HL-60/S4 treated with retinoic acid at 250 ng/mL for 4 days and 3 days (cell line): ENCODE results near the gene NXPH1.
"Not testable (repeated sequence)": the region's sequence is repeated elsewhere in the genome, so short reads cannot be mapped to it uniquely, and the experiment has no call there.

Experiments used
- in situ Hi-C: fragments of 300-500 bp; cut with MboI; formaldehyde crosslinking; loops from 2 replicates; pipeline ENCODE4 v1.7.0; 2022; ENCODE audit warnings: low sequenced_read_pairs

The NXPH1 gene

GRCh38 chr7:8668627-8669500 is 235.5 kb downstream of the NXPH1 start:
- in situ Hi-C loops, result no loop called here

DNA sequence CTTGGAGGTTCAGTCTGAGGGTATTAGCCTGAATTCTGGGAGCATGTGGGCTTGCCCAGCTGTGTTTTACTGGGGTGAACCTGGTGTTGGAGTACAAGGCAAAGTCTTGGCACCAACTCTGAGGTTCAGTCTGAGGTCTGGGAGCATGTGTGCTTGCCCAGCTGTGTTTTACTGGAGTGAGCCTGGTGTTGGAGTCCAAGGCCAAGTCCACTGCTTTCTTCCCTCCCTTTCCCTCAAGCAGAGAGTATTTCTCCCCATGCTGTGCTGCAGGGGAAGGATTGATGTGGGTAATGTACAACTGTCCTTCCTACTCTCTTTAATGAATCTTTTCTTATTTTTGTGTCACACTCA is 236.1 kb downstream of the NXPH1 start:
- in situ Hi-C loops, result no loop called here

DNA sequence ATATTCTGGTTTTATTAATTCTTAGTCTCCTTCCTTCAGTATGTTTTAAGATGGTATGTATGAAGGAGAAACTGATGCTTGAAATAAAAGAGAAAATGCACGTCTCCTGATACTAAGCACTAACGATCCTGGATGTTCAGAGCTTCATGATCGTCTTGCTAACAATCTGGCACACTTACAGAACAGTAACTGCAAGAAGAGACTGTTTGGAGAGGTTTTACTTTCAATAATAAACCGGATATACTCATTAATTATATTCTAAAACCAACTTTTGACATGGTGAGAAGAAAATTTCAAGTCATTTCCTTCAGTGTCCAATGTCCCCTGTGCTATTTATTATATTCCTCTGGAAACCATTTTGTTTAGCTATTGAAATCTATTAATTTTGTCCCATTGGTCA is 251.0 kb downstream of the NXPH1 start:
- in situ Hi-C loops, result no loop called here

DNA sequence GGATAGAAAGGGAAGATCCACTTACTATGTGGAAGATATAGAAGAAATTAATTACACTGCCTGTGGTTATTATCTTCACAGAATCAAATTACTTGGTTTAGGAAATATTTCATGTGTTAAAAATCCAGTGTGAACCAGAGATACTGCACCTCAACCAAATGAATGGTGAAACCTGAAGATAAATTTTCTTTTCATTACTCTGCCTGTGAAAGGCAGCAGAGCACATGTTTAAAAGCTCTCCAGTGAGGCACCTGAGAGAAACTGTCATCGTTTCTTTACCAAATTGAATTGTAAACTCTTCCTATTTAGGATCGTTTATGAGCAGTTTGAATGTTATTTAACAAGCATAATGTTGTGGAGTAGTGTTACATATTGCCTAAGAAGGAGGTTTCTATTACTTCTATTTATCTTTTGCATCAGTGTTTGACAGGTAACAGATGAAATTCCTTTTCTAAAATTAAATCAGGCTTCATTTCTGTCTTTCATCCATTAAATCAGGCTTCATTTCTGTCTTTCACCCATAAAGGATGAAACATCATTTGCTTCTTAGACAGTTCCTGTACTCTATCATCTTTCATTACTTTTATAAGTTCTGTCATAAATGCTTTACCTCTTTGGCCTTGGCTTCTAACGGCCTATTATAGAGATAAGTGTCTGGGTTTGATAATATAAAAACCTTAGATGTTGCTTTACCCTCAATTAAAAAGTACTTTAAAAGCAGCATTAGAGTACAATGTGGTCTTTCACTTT is 266.6 kb downstream of the NXPH1 start:
- in situ Hi-C loops, result no loop called here

GRCh38 chr7:8702807-8703206 is 269.4 kb downstream of the NXPH1 start:
- in situ Hi-C loops, result no loop called here

DNA sequence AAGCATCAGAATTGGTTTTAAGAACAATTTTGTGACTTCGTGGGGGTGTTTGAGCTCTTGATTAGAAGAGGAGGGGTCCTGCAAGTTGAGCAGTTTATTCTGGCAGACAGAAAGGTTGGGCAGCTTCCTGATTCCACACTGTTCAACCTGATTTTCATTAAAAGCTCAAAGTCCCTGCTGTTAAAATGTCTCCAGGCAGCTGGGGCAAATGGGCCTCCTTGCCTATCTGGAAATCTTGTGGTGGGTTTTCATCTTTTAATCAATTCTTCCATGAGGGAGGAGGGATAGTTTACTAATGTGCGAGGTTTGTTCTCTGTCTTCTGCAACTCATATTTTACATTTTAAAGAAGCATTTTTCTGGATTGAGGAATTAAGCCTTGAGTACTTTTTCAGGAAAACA is 276.7 kb downstream of the NXPH1 start:
- in situ Hi-C loops, result no loop called here

DNA sequence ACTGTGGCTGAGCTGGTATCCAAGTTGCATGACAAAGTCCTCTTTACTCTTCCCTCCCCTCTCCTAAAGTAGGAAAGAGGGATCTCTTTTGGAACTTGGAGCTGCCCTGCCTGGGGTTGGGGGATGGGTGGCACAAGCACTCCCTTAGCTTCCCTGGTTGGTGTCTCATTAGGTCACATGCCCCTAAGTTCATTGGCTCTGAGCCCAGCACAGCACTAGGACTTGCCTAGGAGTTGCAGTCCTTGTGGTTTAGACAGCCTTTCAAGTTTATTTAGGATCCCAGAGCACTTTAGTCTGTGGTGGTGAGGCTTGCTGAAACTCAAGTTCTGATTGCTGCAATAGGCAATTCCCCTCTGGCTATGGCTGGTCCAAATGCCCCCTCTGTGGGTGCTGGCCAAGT is 281.4 kb downstream of the NXPH1 start:
- in situ Hi-C loops, result no loop called here

DNA sequence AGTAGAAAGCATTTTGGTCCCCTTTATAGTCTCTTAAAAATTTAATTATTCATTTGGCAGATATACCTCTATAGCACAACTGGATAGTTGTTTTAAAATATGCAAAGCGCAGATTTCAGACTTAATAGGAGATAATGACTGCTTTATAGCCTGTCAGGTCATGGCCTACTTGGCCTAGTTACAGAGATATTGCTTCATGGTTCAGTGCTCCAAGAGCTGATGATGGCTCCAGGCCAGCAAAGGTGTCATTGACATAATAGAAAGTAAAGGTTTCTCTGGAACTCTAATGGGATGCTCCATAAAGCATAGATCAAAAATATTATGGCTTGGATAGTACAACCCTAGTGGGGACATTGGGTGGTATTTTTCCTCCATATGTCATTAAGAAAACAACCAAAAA is 285.7 kb downstream of the NXPH1 start:
- in situ Hi-C loops, result no loop called here

GRCh38 chr7:8724080-8724718 is 290.8 kb downstream of the NXPH1 start:
- in situ Hi-C loops, result no loop called here

GRCh38 chr7:8731756-8732155 is 298.3 kb downstream of the NXPH1 start:
- in situ Hi-C loops, result not testable (repeated sequence)

- in situ Hi-C loops, result no loop called here
Observed at GRCh38 chr7:8739837-8740236, 306.4 kb downstream of the NXPH1 start.

DNA sequence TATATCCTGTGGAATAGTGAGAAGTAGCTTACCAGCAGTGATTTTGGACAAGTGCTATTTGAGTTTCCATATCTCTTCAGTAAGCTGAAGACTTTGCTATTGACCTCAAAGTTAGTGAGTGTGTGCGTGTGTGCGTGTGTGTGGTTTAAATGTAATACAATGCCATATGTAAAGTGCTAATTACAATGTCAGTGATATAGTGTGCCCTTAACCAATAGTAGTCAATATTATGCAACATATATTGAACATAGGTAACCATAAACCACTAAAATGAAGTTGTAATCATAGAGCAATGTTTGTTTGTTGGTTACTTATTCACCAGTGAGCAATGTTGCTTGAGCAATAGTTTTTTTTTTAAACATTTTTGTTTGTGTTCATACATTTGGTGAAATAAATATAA is 309.4 kb downstream of the NXPH1 start:
- in situ Hi-C loops, result no loop called here

DNA sequence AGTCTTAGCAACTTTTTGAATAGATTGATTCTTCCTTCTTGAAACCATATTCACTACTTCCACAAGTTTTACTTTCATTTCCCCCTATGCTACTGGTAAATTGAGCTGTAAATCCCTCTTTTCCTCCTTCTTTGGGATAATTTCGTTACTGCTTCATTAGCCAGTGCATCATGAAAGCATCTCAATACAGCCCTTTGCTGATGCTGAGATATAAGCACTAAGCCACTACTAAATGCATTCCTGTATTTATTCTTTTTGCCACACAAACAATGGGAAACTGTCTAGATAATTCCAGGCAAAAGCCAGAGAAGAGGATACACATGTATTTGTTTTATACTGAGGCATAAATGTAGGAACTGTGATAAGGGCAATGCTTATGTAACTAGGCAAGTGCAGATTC is 313.9 kb downstream of the NXPH1 start:
- in situ Hi-C loops, result no loop called here

DNA sequence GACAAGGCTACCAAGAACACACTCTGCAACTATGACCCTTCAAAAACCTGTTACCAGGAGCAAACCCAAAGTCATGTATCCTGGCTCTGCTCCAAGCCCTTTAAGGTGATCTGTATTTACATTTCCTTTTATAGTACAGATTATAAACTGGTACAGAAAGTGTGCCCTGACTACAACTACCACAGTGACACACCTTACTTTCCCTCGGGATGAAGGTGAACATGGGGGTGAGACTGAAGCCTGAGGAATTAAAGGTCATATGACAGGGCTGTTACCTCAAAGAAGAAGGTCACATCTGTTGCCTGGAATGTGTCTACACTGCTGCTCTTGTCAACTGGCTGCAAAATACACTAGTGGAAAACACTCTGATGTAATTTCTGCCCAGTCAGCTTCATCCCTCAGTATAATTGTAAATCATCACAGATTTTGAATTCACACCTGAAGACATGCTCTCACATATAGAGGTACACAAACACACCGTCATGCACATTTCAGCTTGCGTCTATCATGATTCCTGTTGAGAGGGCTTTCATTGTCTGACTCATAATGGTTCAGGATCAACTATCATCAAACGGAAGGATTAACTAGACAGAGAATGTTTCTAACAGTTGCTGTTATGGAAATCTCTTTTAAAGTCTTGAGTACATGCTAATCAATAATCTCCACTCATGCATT is 318.3 kb downstream of the NXPH1 start:
- in situ Hi-C loops, result no loop called here

DNA sequence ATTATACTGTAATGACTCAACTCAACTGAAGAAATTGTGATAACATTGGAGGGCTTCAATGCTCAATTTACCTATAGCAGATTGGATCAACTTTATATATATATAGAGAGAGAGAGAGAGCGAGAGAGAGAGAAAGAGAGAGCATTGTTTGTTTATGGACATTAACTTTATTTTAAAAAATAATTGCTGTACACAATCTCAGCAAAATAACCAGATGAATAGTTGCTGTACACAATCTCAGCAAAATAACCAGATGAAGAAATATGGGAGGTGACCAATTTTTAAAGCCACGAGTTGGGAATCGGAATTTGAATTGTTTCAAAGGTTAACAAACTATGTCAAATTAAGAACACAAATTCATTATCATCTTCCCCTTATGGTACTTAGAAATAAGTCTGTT is 319.9 kb downstream of the NXPH1 start:
- in situ Hi-C loops, result no loop called here

GRCh38 chr7:8761731-8762130 is 328.3 kb downstream of the NXPH1 start:
- in situ Hi-C loops, result no loop called here

GRCh38 chr7:8762803-8763202 is 329.4 kb downstream of the NXPH1 start:
- in situ Hi-C loops, result no loop called here

- in situ Hi-C loops, result no loop called here
Observed at GRCh38 chr7:8765374-8765773, 332.0 kb downstream of the NXPH1 start.

GRCh38 chr7:8773518-8773917 is 340.1 kb downstream of the NXPH1 start:
- in situ Hi-C loops, result no loop called here

GRCh38 chr7:8778459-8778858 is 345.1 kb downstream of the NXPH1 start:
- in situ Hi-C loops, result no loop called here

DNA sequence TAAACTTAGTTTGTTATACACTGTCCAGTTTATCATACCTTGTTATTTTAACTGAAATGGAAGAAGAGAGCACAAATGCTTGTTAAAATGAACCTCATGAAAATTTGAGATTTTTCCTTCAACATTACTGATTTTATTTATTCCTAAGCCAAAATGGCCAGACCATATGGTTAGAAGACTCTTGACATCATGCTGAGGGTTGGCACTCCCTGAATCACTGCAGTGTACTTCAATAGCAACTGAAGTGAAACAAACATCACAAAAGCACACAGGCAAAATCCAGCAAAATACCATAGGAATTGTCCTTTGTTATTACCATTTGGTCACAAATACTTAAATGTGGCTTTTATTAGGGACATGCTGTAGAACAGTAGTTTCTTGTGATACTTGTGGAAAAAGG is 347.8 kb downstream of the NXPH1 start:
- in situ Hi-C loops, result no loop called here
